Measurements from ENCODE around the gene NLGN1. TPM values are rescaled to one million over a fixed set of nuclear protein-coding genes. Genes with fewer than 3 reads are reported as not detected.

The NLGN1 gene
- total and polyA plus RNA-seq, 9 of the 15 experiments (the other 6 are each of a cell fraction or from before 2014, with no cell fraction given): under 0.01 to 0.01 TPM; not detected in 7

GRCh38 chr3:173921732-173922131, 524.2 kb downstream of the NLGN1 start:
- Histone ChIP-seq H3K4me2 (ENCODE audit: insufficient read depth, low read length) (no peak overlapping the region), H3K79me2 (ENCODE audit: control insufficient read depth, insufficient read depth, low read length) (no peaks in the 10 kb centered on the region), H3K4me3 (no peak overlapping the region), H2AFZ (ENCODE audit: low read depth, low read length) (no peak overlapping the region), H4K20me1 (replicated peaks; ENCODE audit: control insufficient read depth, insufficient read depth, low read length) (no peaks in the 10 kb centered on the region), H3K27ac (ENCODE audit: extremely low read depth, low read depth, low read length) (no peak overlapping the region), H3K9ac (ENCODE audit: insufficient read depth in 1 of 2, low read depth in 2 of 2, low read length in 2 of 2) (no peak overlapping the region), H3K9me3 (replicated peaks; ENCODE audit: control insufficient read depth, insufficient read depth, low read depth, low read length) (no peaks in the 10 kb centered on the region), H3K36me3 (ENCODE audit: control insufficient read depth, insufficient read depth, low read length) (no peaks in the 10 kb centered on the region), H3K4me1 (replicated peaks in 1 of 2; ENCODE audit: control insufficient read depth in 2 of 2, insufficient read depth in 2 of 2, low read length in 2 of 2) (no peaks in the 10 kb centered on the region), H3K9me1 (ENCODE audit: control insufficient read depth, insufficient read depth, low read length) (no peaks in the 10 kb centered on the region), H3K27me3 (ENCODE audit: control insufficient read depth in 2 of 2, insufficient read depth in 2 of 2, low read length in 2 of 2) (no peaks in the 10 kb centered on the region)
- 4% methylated on average over 2 of the region's 2 CpGs for WGBS (ENCODE audit: insufficient coverage, low coverage, missing lambda C conversion rate)
- FAIRE-seq: no peak
- DNase-seq (ENCODE audit: extremely low read depth in 1 of 4, low spot score in 3 of 4): no peak
- TF ChIP-seq BRD4 (IDR thresholded peaks at IDR 0.05): no peak
- TF ChIP-seq EP300 (IDR thresholded peaks at IDR 0.05; ENCODE audit: low read length): no peak
- no peak for TF ChIP-seq ZNF644 (tag; IDR thresholded peaks at IDR 0.05; ENCODE audit: low read depth)
- TF ChIP-seq PTRF (tag; IDR thresholded peaks at IDR 0.05): no peak
- in situ Hi-C loops (cut with MboI): no loop called here
- no peak for ATAC-seq
- ChIA-PET POLR2A (no interaction called here), CTCF (ENCODE audit: low intra/inter-chr PET ratio) (no interaction called here)
- BruUV-seq (replicated peaks): no TSS peak
- intact Hi-C loops (cut with micrococcal nuclease): no loop called here

GRCh38 chr3:173923204-173923603, 525.7 kb downstream of the NLGN1 start:
- intact Hi-C loops (cut with micrococcal nuclease): no loop called here
- DNase-seq (ENCODE audit: extremely low read depth in 1 of 4, low spot score in 3 of 4) (no peak), ATAC-seq (no peak), FAIRE-seq (no peak)
- Histone ChIP-seq H3K9ac (ENCODE audit: insufficient read depth in 1 of 2, low read depth in 2 of 2, low read length in 2 of 2) (no peak overlapping the region), H3K27me3 (ENCODE audit: control insufficient read depth in 2 of 2, insufficient read depth in 2 of 2, low read length in 2 of 2) (no peaks in the 10 kb centered on the region), H3K9me3 (replicated peaks; ENCODE audit: control insufficient read depth, insufficient read depth, low read depth, low read length) (no peaks in the 10 kb centered on the region), H3K36me3 (ENCODE audit: control insufficient read depth, insufficient read depth, low read length) (no peaks in the 10 kb centered on the region), H4K20me1 (replicated peaks; ENCODE audit: control insufficient read depth, insufficient read depth, low read length) (no peaks in the 10 kb centered on the region), H2AFZ (ENCODE audit: low read depth, low read length) (no peak overlapping the region), H3K79me2 (ENCODE audit: control insufficient read depth, insufficient read depth, low read length) (no peaks in the 10 kb centered on the region), H3K4me1 (replicated peaks in 1 of 2; ENCODE audit: control insufficient read depth in 2 of 2, insufficient read depth in 2 of 2, low read length in 2 of 2) (no peaks in the 10 kb centered on the region), H3K27ac (ENCODE audit: extremely low read depth, low read depth, low read length) (no peak overlapping the region), H3K9me1 (ENCODE audit: control insufficient read depth, insufficient read depth, low read length) (no peaks in the 10 kb centered on the region), H3K4me2 (ENCODE audit: insufficient read depth, low read length) (no peak overlapping the region), H3K4me3 (no peak overlapping the region)
- 0% methylated on average over 1 of the region's 1 CpG for WGBS (ENCODE audit: insufficient coverage, low coverage, missing lambda C conversion rate)
- no TSS peak for BruUV-seq (replicated peaks)
- ChIA-PET CTCF (ENCODE audit: low intra/inter-chr PET ratio) (no interaction called here), POLR2A (no interaction called here)
- in situ Hi-C loops (cut with MboI): no loop called here
- TF ChIP-seq TGIF2 (CRISPR knock-in tag; IDR thresholded peaks at IDR 0.05) (no peak), XRCC4 (IDR thresholded peaks at IDR 0.05; ENCODE audit: extremely low read depth, insufficient read depth, insufficient read length) (no peak), ZBED1 (IDR thresholded peaks at IDR 0.05) (no peak), PURB (CRISPR knock-in tag; IDR thresholded peaks at IDR 0.05; ENCODE audit: low read depth) (no peak), LEF1 (IDR thresholded peaks at IDR 0.05) (no peak), MXI1 (IDR thresholded peaks at IDR 0.05; ENCODE audit: low read depth, low read length) (no peak), L3MBTL2 (IDR thresholded peaks at IDR 0.05) (no peak), DDX20 (tag; IDR thresholded peaks at IDR 0.05; ENCODE audit: low read depth) (no peak), FUS (optimal IDR thresholded peaks at IDR 0.05; ENCODE audit: low read depth, low read length) (no peak), POLR2G (IDR thresholded peaks at IDR 0.05; ENCODE audit: low read depth, low read length) (no peak), ZC3H11A (IDR thresholded peaks at IDR 0.05; ENCODE audit: low read depth, low read length) (no peak), NCOA1 (IDR thresholded peaks at IDR 0.05; ENCODE audit: low read depth) (no peak), ETS2 (tag; IDR thresholded peaks at IDR 0.05; ENCODE audit: borderline replicate concordance, poor library complexity, severe bottlenecking) (no peak), THRA (IDR thresholded peaks at IDR 0.05) (no peak), DMBX1 (CRISPR knock-in tag; IDR thresholded peaks at IDR 0.05; ENCODE audit: borderline replicate concordance) (no peak), ZNF184 (CRISPR knock-in tag; IDR thresholded peaks at IDR 0.05) (no peak)
